GM12873 (cell line): Measurements from ENCODE around the gene EMILIN3.

Experiments
- TF ChIP-seq, protein P1 (sequence below): IDR thresholded peaks from 2 replicates; pipeline ENCODE4 v1.5.1; 2012; ENCODE audit warnings: low read depth, mild to moderate bottlenecking, moderate library complexity, low read length, control low read depth; ENCODE audit not compliant: insufficient read depth; ENCODE audit errors: missing control alignments

The EMILIN3 gene

DNA sequence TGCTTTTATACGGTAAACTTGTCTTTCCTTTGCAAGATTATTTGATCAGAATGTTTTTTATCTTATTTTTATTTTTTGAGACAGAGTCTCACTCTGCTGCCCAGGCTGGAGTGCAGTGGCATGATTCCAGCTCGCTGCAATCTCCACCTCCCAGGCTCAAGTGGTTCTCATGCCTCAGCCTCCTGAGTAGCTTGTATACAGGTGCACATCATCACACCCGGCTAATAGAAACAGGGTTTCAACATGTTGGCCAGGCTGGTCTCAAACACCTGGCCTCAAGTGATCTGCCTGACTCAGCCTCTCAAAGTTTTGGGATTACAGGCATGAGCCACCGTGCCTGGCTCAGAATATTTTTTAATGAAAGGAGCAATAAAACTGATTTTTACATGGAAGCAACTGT, 34.9 kb downstream of the EMILIN3 start:
- TF ChIP-seq, protein P1, sequence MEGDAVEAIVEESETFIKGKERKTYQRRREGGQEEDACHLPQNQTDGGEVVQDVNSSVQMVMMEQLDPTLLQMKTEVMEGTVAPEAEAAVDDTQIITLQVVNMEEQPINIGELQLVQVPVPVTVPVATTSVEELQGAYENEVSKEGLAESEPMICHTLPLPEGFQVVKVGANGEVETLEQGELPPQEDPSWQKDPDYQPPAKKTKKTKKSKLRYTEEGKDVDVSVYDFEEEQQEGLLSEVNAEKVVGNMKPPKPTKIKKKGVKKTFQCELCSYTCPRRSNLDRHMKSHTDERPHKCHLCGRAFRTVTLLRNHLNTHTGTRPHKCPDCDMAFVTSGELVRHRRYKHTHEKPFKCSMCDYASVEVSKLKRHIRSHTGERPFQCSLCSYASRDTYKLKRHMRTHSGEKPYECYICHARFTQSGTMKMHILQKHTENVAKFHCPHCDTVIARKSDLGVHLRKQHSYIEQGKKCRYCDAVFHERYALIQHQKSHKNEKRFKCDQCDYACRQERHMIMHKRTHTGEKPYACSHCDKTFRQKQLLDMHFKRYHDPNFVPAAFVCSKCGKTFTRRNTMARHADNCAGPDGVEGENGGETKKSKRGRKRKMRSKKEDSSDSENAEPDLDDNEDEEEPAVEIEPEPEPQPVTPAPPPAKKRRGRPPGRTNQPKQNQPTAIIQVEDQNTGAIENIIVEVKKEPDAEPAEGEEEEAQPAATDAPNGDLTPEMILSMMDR, result no peak

DNA sequence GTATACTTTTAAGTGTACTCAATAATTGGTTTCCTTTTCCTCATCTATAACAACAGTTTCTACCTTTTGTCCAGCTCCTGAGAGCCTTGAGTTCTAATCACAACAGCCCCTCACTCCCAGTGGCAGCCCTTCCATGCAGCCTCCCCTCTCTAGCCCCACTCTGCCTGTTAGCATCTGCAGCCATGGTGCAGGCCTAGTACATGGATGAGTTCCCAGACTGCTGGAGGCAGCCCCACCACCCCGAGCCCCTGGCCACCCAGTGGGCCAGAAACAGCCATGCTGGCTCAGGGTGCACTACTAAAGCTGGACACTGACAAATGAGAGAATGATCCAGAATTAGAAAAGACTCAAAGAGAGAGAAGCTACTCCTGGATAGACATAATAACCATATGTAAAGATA, 35.7 kb downstream of the EMILIN3 start:
- TF ChIP-seq, protein P1, result no peak

GRCh38 chr20:41330343-41330720, 36.3 kb downstream of the EMILIN3 start:
- TF ChIP-seq, protein P1, result no peak

DNA sequence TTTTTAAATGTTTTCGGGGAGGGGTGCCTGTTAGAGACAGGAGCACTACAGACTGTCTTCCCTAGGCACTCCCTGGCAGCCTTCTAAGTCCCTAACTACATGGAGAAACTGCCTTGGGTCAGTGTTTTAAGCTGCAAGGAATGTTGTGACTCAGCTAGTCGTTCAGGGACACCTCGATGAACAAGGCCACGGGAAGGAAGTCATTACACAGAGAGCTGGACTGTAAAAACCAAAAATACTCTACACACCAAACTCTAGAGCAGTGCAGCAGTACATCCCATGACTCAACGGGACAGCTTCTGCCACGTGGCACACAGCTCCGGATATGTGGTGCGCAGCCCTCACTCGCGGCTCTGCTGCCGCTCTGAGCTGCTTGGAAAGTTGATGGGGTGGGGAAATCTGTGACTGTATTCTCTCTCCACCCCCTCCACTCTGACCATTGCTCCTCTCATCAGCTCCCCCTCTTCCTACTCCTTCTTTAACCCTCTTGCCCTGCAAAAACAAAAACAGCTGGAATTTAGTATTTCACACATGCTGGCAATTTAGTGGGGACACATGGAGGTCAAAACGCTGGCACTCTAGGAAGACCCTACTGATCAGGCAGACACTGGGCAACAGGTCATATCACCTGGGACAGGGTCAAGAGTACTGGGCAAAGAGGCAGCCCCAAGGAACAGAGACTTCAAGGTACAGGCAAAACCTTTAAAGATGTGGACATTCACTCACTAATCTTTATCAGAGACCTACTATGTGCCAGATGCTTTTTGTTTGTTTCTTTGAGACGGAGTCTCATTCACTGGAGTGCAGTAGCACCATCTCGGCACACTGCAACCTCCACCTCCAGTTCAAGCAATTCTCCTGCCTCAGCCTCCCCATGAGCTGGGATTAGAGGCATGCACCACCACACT, 36.9 kb downstream of the EMILIN3 start:
- TF ChIP-seq, protein P1, result no peak

GRCh38 chr20:41327178-41327577, 39.4 kb downstream of the EMILIN3 start:
- TF ChIP-seq, protein P1, result no peak

GRCh38 chr20:41320976-41321375, 45.6 kb downstream of the EMILIN3 start:
- TF ChIP-seq, protein P1, result no peak

- TF ChIP-seq, protein P1, result no peak
Observed at GRCh38 chr20:41320441-41320840, 46.2 kb downstream of the EMILIN3 start.
